B cell (primary cell): Measurements from ENCODE around the gene MLKL. TPM values are rescaled to one million over a fixed set of nuclear protein-coding genes. Genes with fewer than 3 reads are reported as not detected.

ENCODE experiments used
- ATAC-seq: fragments of 200-7000 bp; cut with Tn5 transposase; one replicate; pipeline ENCODE4 v1.10.0; 2021; ENCODE audit warnings: low read depth, mild to moderate bottlenecking, moderate number of reproducible peaks, moderate library complexity
- CTCF ChIA-PET: fragments of 350-600 bp; sonication (Branson Sonifier 250); formaldehyde crosslinking; loops from one replicate; lab custom pipeline; 2021; ENCODE audit warnings: antibody characterized with exemption, inconsistent platforms; lab: Charles Lee
- POLR2A ChIA-PET: fragments of 350-600 bp; sonication (Branson Sonifier 250); formaldehyde crosslinking; loops from one replicate; lab custom pipeline; 2021; ENCODE audit warnings: antibody characterized with exemption; lab: Charles Lee
- DNase-seq: peaks from one replicate; pipeline ENCODE4 v3.0.0; 2013
- H2AFZ ChIP-seq: 2 replicates; pipeline ENCODE4 v1.6.1; 2012; ENCODE audit warnings: mild to moderate bottlenecking, low read depth, low read length; ENCODE audit not compliant: insufficient read depth, poor library complexity, severe bottlenecking
- H3K27ac ChIP-seq, 2 donors: 1 replicate in 1 of 2; 2 replicates in 1 of 2; pipeline ENCODE4 v1.5.1; 2012 to 2013; ENCODE audit warnings: low read length in 2 of 2, mild to moderate bottlenecking in 2 of 2, moderate library complexity in 1 of 2
- H3K27me3 ChIP-seq, 4 experiments: fragments of 200-600 bp in 1 of 4; sonication (generic) in 1 of 4; replicated peaks in 1 of 4; 1 replicate in 2 of 4; 2 replicates in 2 of 4; pipeline versions ENCODE4 v1.6.1 to v1.7.0; 2013 to 2016; ENCODE audit warnings: low read length in 3 of 4, mild to moderate bottlenecking in 2 of 4, mixed read lengths in 1 of 4, moderate library complexity in 1 of 4; ENCODE audit not compliant: insufficient read depth in 4 of 4, control insufficient read depth in 3 of 4; ENCODE audit errors: control extremely low read depth in 1 of 4
- H3K36me3 ChIP-seq, 2 experiments: replicated peaks in 1 of 2; 1 replicate in 1 of 2; 2 replicates in 1 of 2; pipeline versions ENCODE4 v1.6.1 to v1.7.1; 2013; ENCODE audit warnings: low read length in 1 of 2; ENCODE audit not compliant: insufficient read depth in 2 of 2, control insufficient read depth in 1 of 2; ENCODE audit errors: control extremely low read depth in 1 of 2, extremely low read depth in 1 of 2
- H3K4me1 ChIP-seq, 2 donors: fragments of 200-600 bp in 1 of 2; sonication (generic) in 1 of 2; 1 replicate in 1 of 2; 2 replicates in 1 of 2; pipeline versions ENCODE4 v1.5.1 to v1.6.1; 2013 to 2017; ENCODE audit warnings: low read length in 2 of 2; ENCODE audit not compliant: control insufficient read depth in 2 of 2, insufficient read depth in 2 of 2
- H3K4me2 ChIP-seq: replicated peaks from 2 replicates; pipeline ENCODE3; 2012; ENCODE audit warnings: mild to moderate bottlenecking, low read depth, low read length; ENCODE audit not compliant: poor library complexity, severe bottlenecking
- H3K4me3 ChIP-seq, 5 experiments: fragments of 200-600 bp in 1 of 5; sonication (generic) in 1 of 5; 1 replicate in 3 of 5; 2 replicates in 2 of 5; pipeline versions ENCODE4 v1.5.1 to v1.7.0; 2011 to 2016; ENCODE audit warnings: low read length in 4 of 5, mild to moderate bottlenecking in 4 of 5, low read depth in 2 of 5, control low read depth in 1 of 5, moderate library complexity in 1 of 5; ENCODE audit not compliant: insufficient read depth in 1 of 5; ENCODE audit errors: control extremely low read depth in 1 of 5, extremely low read depth in 1 of 5
- H3K79me2 ChIP-seq: fragments of 200-600 bp; sonication (generic); one replicate; pipeline ENCODE4 v1.6.0; 2016; ENCODE audit warnings: low read length; ENCODE audit not compliant: control insufficient read depth, insufficient read depth
- H3K9ac ChIP-seq: fragments of 200-600 bp; sonication (generic); 2 replicates; pipeline ENCODE4 v1.6.1; 2017; ENCODE audit warnings: mild to moderate bottlenecking, low read length, moderate library complexity
- H3K9me3 ChIP-seq, 3 donors: one replicate each; pipeline versions ENCODE4 v1.6.1 to v1.7.1; 2013; ENCODE audit warnings: low read length in 2 of 3; ENCODE audit not compliant: control insufficient read depth in 2 of 3, insufficient read depth in 1 of 3; ENCODE audit errors: control extremely low read depth in 1 of 3
- H4K20me1 ChIP-seq: 2 replicates; pipeline ENCODE4 v1.6.0; 2012; ENCODE audit warnings: mild to moderate bottlenecking, low read length; ENCODE audit not compliant: insufficient read depth, control insufficient read depth, poor library complexity, severe bottlenecking
- H3K27ac Mint-ChIP-seq: one replicate; pipeline ENCODE4 v1.8.0; 2021; ENCODE audit warnings: mixed read lengths
- H3K27me3 Mint-ChIP-seq: one replicate; pipeline ENCODE4 v1.8.0; 2021; ENCODE audit warnings: mixed read lengths
- H3K4me1 Mint-ChIP-seq: one replicate; pipeline ENCODE4 v1.8.0; 2021; ENCODE audit warnings: mixed read lengths
- H3K4me3 Mint-ChIP-seq: one replicate; pipeline ENCODE4 v1.8.0; 2021; ENCODE audit warnings: mixed read lengths
- H3K9me3 Mint-ChIP-seq: one replicate; pipeline ENCODE4 v1.8.0; 2022; ENCODE audit warnings: mixed read lengths; ENCODE audit not compliant: insufficient read depth
- CTCF ChIP-seq: fragments of 200-600 bp; IDR thresholded peaks from one replicate; pipeline ENCODE4 v1.8.0; 2022; ENCODE audit warnings: antibody characterized with exemption, mild to moderate bottlenecking
- EZH2 ChIP-seq: IDR thresholded peaks from 2 replicates; pipeline ENCODE4 v1.6.1; 2012; ENCODE audit warnings: borderline replicate concordance, low read depth, mild to moderate bottlenecking, moderate library complexity, low read length; ENCODE audit not compliant: insufficient read depth, poor library complexity, severe bottlenecking
- WGBS: methylation state at CpG from one replicate; pipeline ENCODE4 v1.1.5; 2013; ENCODE audit warnings: missing lambda C conversion rate; ENCODE audit not compliant: insufficient coverage; 5-methylcytosine and 5-hydroxymethylcytosine counted together
- intact Hi-C: fragments of 100-400 bp; cut with micrococcal nuclease; formaldehyde crosslinking; loops from one replicate; pipeline ENCODE4 v1.10.0; 2022
- polyA plus RNA-seq: library from polyadenylated mRNA; depleted of rRNA; stranded (reverse); fragments of >200 nt; gene quantifications from 2 replicates; pipeline ENCODE4 v1.2.3, GENCODE V29; 2012
- total RNA-seq, 2 donors: library from RNA; stranded (reverse); fragments of 120-200 nt in 1 of 2; gene quantifications; 1 replicate in 1 of 2; 2 replicates in 1 of 2; pipeline versions ENCODE4 v1.2.3 to v1.2.4, GENCODE V29; 2013 to 2022

MLKL gene
- total and polyA plus RNA-seq, 2 donors (not counting 1 experiment from before 2014, with no cell fraction given) = 13.4 to 19.7 TPM

GRCh38 chr16:74713876-74714275, 13.2 kb upstream of the MLKL start:
- H3K9me3 Mint-ChIP-seq = no peaks in the 10 kb centered on the region
- Histone ChIP-seq H3K4me2 (no peak overlapping the region), H3K36me3 (no peaks in the 10 kb centered on the region), H3K9ac (no peak overlapping the region), H3K4me1 (no peaks in the 10 kb centered on the region), H3K9me3 (peaks cover 0 to 5% (median 0%) of the 10 kb centered on the region in 3 donors), H3K27me3 (no peaks in the 10 kb centered on the region), H4K20me1 (no peaks in the 10 kb centered on the region), H3K4me3 (no peak overlapping the region), H3K27ac (no peak overlapping the region), H2AFZ (no peak overlapping the region), H3K79me2 (no peaks in the 10 kb centered on the region)
- no peaks in the 10 kb centered on the region for H3K27me3 Mint-ChIP-seq
- intact Hi-C loops = no loop called here
- DNase-seq = no peak
- 83% methylated on average over 7 of the region's 10 CpGs for WGBS
- TF ChIP-seq CTCF = no peak
- TF ChIP-seq EZH2 = no peak
- H3K27ac Mint-ChIP-seq = no peak overlapping the region
- no peak for ATAC-seq
- CTCF ChIA-PET = interaction anchor here (6.1 kb wide), 1 partner anchor 148 kb away, joined by 108 read pairs; no protein-coding TSS in a partner anchor
- no peak overlapping the region for H3K4me3 Mint-ChIP-seq
- POLR2A ChIA-PET = no interaction called here
- H3K4me1 Mint-ChIP-seq = peaks cover 1% of the 10 kb centered on the region

GRCh38 chr16:74713325-74713724, 12.7 kb upstream of the MLKL start:
- ChIA-PET POLR2A (no interaction called here), CTCF (interaction anchor here (1.7 to 6.1 kb wide), 2 partner anchors 10 to 149 kb away, joined by 7 to 108 read pairs; no protein-coding TSS in a partner anchor)
- Mint-ChIP-seq H3K9me3 (no peaks in the 10 kb centered on the region), H3K4me3 (no peak overlapping the region), H3K27me3 (no peaks in the 10 kb centered on the region), H3K4me1 (peaks cover 1% of the 10 kb centered on the region), H3K27ac (no peak overlapping the region)
- DNase-seq (no peak), ATAC-seq (no peak)
- TF ChIP-seq EZH2 = no peak
- TF ChIP-seq CTCF = no peak
- 94% methylated on average over 10 of the region's 10 CpGs for WGBS
- H3K4me3 ChIP-seq = no peak overlapping the region
- H3K36me3 ChIP-seq = no peaks in the 10 kb centered on the region
- no peaks in the 10 kb centered on the region for H3K4me1 ChIP-seq
- H3K79me2 ChIP-seq = no peaks in the 10 kb centered on the region
- no peak overlapping the region for H2AFZ ChIP-seq
- H3K27ac ChIP-seq = no peak overlapping the region
- intact Hi-C loops = no loop called here
- no peaks in the 10 kb centered on the region for H3K27me3 ChIP-seq
- no peak overlapping the region for H3K4me2 ChIP-seq
- no peaks in the 10 kb centered on the region for H4K20me1 ChIP-seq
- H3K9ac ChIP-seq = no peak overlapping the region
- peaks cover 0 to 5% (median 0%) of the 10 kb centered on the region in 3 donors for H3K9me3 ChIP-seq
